ENCODE data around the gene ASB1. TPM values are rescaled to one million over a fixed set of nuclear protein-coding genes. Genes with fewer than 3 reads are reported as not detected.
"Not testable (repeated sequence)": the region's sequence is repeated elsewhere in the genome, so short reads cannot be mapped to it uniquely, and the experiment has no call there.

The ASB1 gene
- total RNA-seq, 4 donors from 2014 or later, result 17.1 to 48.8 (median 22.1) TPM

GRCh38 chr2:238438856-238439849 is 12.4 kb downstream of the ASB1 start:
- Histone ChIP-seq H3K36me3 (peaks cover 20% of the 10 kb centered on the region), H3K27me3 (no peaks in the 10 kb centered on the region), H3K27ac (peak overlapping the region; percentile 64), H3K4me3 (no peak overlapping the region), H3K9me3 (no peaks in the 10 kb centered on the region), H3K4me1 (peaks cover 20% of the 10 kb centered on the region)
- DNase-seq (ENCODE audit: low spot score in 2 of 2), result peak in 1 of 2 donors; percentile 76
- WGBS, result 77% methylated on average over 24 of the region's 24 CpGs
- TF ChIP-seq POLR2AphosphoS5 (IDR thresholded peaks at IDR 0.05) (peak in 1 of 3 donors; percentile 11), POLR2A (IDR thresholded peaks at IDR 0.05) (no peak), CTCF (IDR thresholded peaks at IDR 0.05) (no peak), EP300 (IDR thresholded peaks at IDR 0.05) (no peak)

GRCh38 chr2:238439917-238440316 is 13.2 kb downstream of the ASB1 start:
- H3K4me1 ChIP-seq, result peaks cover 15% of the 10 kb centered on the region
- H3K9me3 ChIP-seq, result no peaks in the 10 kb centered on the region
- H3K36me3 ChIP-seq, result peaks cover 26% of the 10 kb centered on the region
- H3K27ac ChIP-seq, result peak overlapping the region; percentile 1
- 74% methylated on average over 2 of the region's 2 CpGs for WGBS
- DNase-seq (ENCODE audit: low spot score in 2 of 2), result no peak
- no peaks in the 10 kb centered on the region for H3K27me3 ChIP-seq
- H3K4me3 ChIP-seq, result no peak overlapping the region
- TF ChIP-seq POLR2AphosphoS5 (IDR thresholded peaks at IDR 0.05) (no peak), EP300 (IDR thresholded peaks at IDR 0.05) (no peak)

DNA sequence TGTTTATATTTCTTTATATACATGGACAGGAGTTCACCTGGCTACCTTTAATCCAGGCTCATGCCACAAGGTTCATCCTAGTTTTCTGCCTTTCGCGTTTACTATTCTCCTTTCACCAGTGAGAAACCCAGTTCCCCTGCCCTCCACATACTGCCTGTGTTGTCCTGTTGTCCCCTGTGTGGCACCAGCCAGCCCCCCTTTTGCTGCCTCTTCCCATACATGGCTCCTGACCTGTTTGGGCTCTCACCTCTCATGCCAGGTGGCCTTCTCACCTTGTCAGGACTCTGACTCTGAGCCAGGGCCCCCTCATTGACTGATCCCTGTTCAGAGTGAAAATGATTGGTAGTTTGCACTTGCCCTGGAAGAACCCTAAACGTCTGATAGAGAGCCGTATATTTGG is 13.6 kb downstream of the ASB1 start:
- no peaks in the 10 kb centered on the region for H3K9me3 ChIP-seq
- TF ChIP-seq POLR2AphosphoS5 (IDR thresholded peaks at IDR 0.05) (no peak), POLR2A (IDR thresholded peaks at IDR 0.05) (no peak), CTCF (IDR thresholded peaks at IDR 0.05) (no peak), EP300 (IDR thresholded peaks at IDR 0.05) (no peak)
- H3K27ac ChIP-seq, result peak overlapping the region; percentile 1
- H3K36me3 ChIP-seq, result peaks cover 26% of the 10 kb centered on the region
- no peak overlapping the region for H3K4me3 ChIP-seq
- H3K4me1 ChIP-seq, result peaks cover 12% of the 10 kb centered on the region
- DNase-seq (ENCODE audit: low spot score in 2 of 2), result no peak
- no peaks in the 10 kb centered on the region for H3K27me3 ChIP-seq
- 88% methylated on average over 4 of the region's 4 CpGs for WGBS

DNA sequence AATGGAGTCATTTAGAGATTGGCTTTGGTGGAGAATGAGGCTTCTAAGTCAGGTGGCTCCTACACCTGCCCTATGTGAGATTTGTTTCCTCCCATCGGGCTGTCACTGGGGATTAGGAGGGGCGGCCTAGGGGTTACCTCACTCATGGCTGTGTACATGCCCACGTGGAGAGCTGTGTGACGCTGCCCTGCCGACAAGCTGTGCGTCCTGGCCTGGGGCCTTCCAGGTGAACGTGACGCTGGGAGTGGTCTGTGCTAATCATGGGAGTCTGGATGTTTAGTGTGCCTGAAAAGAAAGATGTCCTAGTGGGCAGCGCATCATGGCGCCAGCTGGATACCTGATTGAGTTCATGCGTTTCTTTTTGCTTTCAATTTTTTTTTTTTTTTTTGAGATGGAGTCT is 14.0 kb downstream of the ASB1 start:
- Histone ChIP-seq H3K27me3 (no peaks in the 10 kb centered on the region), H3K27ac (no peak overlapping the region), H3K4me3 (no peak overlapping the region), H3K9me3 (no peaks in the 10 kb centered on the region), H3K36me3 (peaks cover 26% of the 10 kb centered on the region), H3K4me1 (peaks cover 12% of the 10 kb centered on the region)
- TF ChIP-seq POLR2AphosphoS5 (IDR thresholded peaks at IDR 0.05) (no peak), CTCF (IDR thresholded peaks at IDR 0.05) (no peak), EP300 (IDR thresholded peaks at IDR 0.05) (no peak), POLR2A (IDR thresholded peaks at IDR 0.05) (no peak)
- 91% methylated on average over 11 of the region's 11 CpGs for WGBS
- no peak for DNase-seq (ENCODE audit: low spot score in 2 of 2)

DNA sequence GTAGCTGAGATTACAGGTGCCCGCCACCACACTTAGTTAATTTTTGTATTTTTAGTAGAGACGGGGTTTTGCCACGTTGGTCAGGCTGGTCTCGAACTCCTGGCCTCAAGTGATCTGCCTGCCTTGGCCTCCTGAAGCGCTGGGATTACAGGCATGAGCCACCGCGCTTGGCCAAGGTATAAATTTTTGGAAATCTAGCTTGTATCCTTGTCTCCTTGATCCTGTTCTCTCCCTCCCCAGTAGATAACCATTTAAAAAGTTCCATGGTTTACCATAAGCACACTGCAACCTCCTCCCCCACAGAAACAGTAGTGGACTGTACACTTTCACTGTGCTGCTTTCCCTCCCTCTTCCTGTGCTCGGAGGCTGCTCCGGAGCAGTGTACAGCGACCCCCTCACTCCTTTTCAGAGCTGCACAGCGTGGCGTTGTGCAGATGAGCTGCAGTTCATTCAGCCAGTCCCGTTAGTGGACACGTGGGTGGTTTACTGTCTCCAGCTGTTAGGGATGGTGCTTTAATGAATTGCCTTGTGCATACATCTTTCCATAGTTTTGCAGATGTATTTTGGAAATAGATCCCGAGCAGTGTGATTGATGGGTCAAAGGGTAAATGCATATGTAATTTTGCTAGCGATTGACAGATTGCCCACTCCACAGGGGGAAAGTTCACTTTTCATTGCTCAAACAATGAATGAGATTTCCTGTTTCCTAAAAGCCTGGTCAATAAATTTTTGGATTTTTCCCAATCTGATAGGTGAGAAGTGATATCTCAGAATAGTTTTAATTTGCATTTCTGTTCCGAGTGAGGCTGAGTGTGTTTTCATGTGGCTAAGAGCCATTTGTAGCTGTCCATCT is 14.8 kb downstream of the ASB1 start:
- H3K4me3 ChIP-seq, result no peak overlapping the region
- 77% methylated on average over 17 of the region's 17 CpGs for WGBS
- H3K36me3 ChIP-seq, result peaks cover 26% of the 10 kb centered on the region
- H3K27ac ChIP-seq, result no peak overlapping the region
- no peak for DNase-seq (ENCODE audit: low spot score in 2 of 2)
- H3K27me3 ChIP-seq, result no peaks in the 10 kb centered on the region
- H3K9me3 ChIP-seq, result no peaks in the 10 kb centered on the region
- peaks cover 12% of the 10 kb centered on the region for H3K4me1 ChIP-seq
- TF ChIP-seq POLR2A (IDR thresholded peaks at IDR 0.05), result no peak
- no peak for TF ChIP-seq EP300 (IDR thresholded peaks at IDR 0.05)
- no peak for TF ChIP-seq POLR2AphosphoS5 (IDR thresholded peaks at IDR 0.05)
- no peak for TF ChIP-seq CTCF (IDR thresholded peaks at IDR 0.05)

GRCh38 chr2:238442257-238442656 is 15.5 kb downstream of the ASB1 start:
- not testable (repeated sequence) for H3K9me3 ChIP-seq; H3K27ac ChIP-seq; H3K4me3 ChIP-seq; H3K27me3 ChIP-seq; DNase-seq (ENCODE audit: low spot score in 2 of 2)
- WGBS, result 79% methylated on average over 6 of the region's 6 CpGs
- Histone ChIP-seq H3K36me3 (peaks cover 32% of the 10 kb centered on the region), H3K4me1 (peaks cover 12% of the 10 kb centered on the region)

Measured in suprapubic skin (tissue), 4 donors.